ENCODE data around the gene GAA.

Gene GAA

DNA sequence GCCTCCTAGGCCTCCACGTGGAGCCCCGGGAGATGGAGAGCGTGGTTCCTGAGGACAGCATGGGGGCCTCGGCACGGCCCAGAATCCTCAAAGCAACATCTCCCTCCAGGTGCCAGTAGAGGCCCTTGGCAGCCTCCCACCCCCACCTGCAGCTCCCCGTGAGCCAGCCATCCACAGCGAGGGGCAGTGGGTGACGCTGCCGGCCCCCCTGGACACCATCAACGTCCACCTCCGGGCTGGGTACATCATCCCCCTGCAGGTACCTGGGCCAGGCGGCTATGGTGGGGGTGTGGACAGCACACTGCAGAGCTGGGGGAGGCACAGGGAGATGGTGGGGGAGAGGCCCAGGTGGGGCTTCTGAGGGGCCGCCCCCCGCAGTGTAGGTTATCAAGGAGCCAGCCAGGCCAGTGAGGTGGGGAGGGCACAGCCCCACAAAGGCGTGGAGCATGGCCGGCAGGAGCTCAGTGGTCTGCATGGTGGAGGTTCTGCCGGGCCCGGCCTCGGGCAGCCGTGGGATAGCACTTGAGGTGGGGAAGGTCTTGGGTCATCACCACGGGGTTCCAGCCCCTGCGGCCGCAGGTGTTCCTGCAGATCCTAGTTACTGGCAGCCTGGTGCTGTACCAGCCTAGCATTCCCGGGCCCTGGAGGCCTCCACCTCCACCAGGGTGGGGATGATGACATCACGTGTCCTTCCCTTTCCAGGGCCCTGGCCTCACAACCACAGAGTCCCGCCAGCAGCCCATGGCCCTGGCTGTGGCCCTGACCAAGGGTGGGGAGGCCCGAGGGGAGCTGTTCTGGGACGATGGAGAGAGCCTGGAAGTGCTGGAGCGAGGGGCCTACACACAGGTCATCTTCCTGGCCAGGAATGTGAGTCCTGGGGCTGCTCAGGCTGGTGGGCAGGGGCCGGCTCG lies 16.4 kb downstream of the GAA start:
- no peak overlapping the region for H3K27ac ChIP-seq (ENCODE audit: low read length)
- peaks cover 16% of the 10 kb centered on the region; the same call in 1 of the 2 replicates for H3K36me3 ChIP-seq (ENCODE audit: control insufficient read depth, insufficient read depth, low read length)
- no peak for DNase-seq (ENCODE audit: low read depth, low spot score)
- no peaks in the 10 kb centered on the region for H3K27me3 ChIP-seq (ENCODE audit: control insufficient read depth, insufficient read depth, low read length)
- H3K4me3 ChIP-seq (ENCODE audit: low read length), result no peak overlapping the region
- WGBS (ENCODE audit: insufficient coverage, insufficient read length), result no CpG with 5 or more reads among the region's 31 CpGs
- peaks cover 5% of the 10 kb centered on the region; the same call in 1 of the 2 replicates for H3K4me1 ChIP-seq (ENCODE audit: control insufficient read depth, insufficient read depth, low read length)
- no peaks in the 10 kb centered on the region for H3K9me3 ChIP-seq (ENCODE audit: control insufficient read depth, insufficient read depth, low read length)

DNA sequence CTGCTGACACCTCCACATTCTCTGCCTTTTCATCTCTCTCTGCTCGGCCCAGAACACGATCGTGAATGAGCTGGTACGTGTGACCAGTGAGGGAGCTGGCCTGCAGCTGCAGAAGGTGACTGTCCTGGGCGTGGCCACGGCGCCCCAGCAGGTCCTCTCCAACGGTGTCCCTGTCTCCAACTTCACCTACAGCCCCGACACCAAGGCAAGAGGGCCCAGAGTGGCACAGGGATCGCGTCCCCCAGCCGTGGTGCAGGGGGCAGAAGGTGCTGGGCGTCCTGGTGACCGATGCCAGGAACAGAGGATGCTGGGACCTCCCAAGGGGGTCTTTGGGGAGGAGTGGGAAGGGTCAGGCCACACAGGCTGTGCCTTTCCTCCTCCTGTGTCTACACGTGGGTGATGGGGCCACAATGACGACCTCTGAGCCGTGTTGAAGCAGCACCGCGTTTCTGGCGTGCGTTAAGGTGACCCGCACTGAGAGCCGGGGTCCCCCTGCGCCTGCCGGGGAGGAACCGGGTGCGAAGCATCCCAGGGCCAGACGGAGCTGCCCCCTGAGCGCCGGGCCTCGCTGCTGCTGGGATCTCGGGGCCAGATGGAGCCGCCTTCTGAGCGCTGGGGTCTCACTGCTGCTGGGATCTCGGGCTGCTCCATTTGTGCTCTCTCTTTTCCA lies 17.4 kb downstream of the GAA start:
- Histone ChIP-seq H3K4me1 (ENCODE audit: control insufficient read depth, insufficient read depth, low read length) (peaks cover under 1% of the 10 kb centered on the region; the same call in 1 of the 2 replicates), H3K9me3 (ENCODE audit: control insufficient read depth, insufficient read depth, low read length) (no peaks in the 10 kb centered on the region), H3K36me3 (ENCODE audit: control insufficient read depth, insufficient read depth, low read length) (peaks cover 16% of the 10 kb centered on the region; the same call in 1 of the 2 replicates), H3K4me3 (ENCODE audit: low read length) (no peak overlapping the region), H3K27me3 (ENCODE audit: control insufficient read depth, insufficient read depth, low read length) (no peaks in the 10 kb centered on the region), H3K27ac (ENCODE audit: low read length) (no peak overlapping the region)
- DNase-seq (ENCODE audit: low read depth, low spot score), result no peak
- WGBS (ENCODE audit: insufficient coverage, insufficient read length), result no CpG with 5 or more reads among the region's 35 CpGs

DNA sequence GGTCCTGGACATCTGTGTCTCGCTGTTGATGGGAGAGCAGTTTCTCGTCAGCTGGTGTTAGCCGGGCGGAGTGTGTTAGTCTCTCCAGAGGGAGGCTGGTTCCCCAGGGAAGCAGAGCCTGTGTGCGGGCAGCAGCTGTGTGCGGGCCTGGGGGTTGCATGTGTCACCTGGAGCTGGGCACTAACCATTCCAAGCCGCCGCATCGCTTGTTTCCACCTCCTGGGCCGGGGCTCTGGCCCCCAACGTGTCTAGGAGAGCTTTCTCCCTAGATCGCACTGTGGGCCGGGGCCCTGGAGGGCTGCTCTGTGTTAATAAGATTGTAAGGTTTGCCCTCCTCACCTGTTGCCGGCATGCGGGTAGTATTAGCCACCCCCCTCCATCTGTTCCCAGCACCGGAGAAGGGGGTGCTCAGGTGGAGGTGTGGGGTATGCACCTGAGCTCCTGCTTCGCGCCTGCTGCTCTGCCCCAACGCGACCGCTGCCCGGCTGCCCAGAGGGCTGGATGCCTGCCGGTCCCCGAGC lies 17.9 kb downstream of the GAA start:
- Histone ChIP-seq H3K4me1 (ENCODE audit: control insufficient read depth, insufficient read depth, low read length) (peaks cover 2% of the 10 kb centered on the region; the same call in 1 of the 2 replicates), H3K27me3 (ENCODE audit: control insufficient read depth, insufficient read depth, low read length) (no peaks in the 10 kb centered on the region), H3K4me3 (ENCODE audit: low read length) (no peak overlapping the region), H3K27ac (ENCODE audit: low read length) (no peak overlapping the region), H3K36me3 (ENCODE audit: control insufficient read depth, insufficient read depth, low read length) (peaks cover 16% of the 10 kb centered on the region; the same call in 1 of the 2 replicates), H3K9me3 (ENCODE audit: control insufficient read depth, insufficient read depth, low read length) (no peaks in the 10 kb centered on the region)
- WGBS (ENCODE audit: insufficient coverage, insufficient read length), result no CpG with 5 or more reads among the region's 24 CpGs
- no peak for DNase-seq (ENCODE audit: low read depth, low spot score)

DNA sequence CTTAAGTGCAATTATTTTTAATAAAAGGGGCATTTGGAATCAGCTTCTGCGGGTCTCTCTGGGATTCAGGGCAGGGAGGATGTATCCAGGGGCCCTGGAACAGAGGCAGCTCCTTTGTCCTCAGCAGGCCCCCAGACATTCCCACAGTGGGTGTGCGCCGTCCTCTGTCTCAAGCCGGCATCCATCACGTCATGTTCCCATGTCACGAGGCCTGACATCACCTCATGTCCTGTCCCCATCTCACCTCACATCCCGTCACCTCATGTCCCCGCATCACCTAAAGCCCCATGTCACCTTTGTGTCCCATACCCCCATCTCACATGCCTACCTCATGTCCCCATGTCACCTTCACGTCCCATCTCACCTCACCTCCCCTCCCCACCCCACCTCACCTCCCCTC lies 18.5 kb downstream of the GAA start:
- DNase-seq (ENCODE audit: low read depth, low spot score), result no peak
- no peaks in the 10 kb centered on the region for H3K9me3 ChIP-seq (ENCODE audit: control insufficient read depth, insufficient read depth, low read length)
- no peak overlapping the region for H3K27ac ChIP-seq (ENCODE audit: low read length)
- 100% methylated on average over 1 of the region's 9 CpGs for WGBS (ENCODE audit: insufficient coverage, insufficient read length)
- no peaks in the 10 kb centered on the region for H3K27me3 ChIP-seq (ENCODE audit: control insufficient read depth, insufficient read depth, low read length)
- H3K36me3 ChIP-seq (ENCODE audit: control insufficient read depth, insufficient read depth, low read length), result peaks cover 16% of the 10 kb centered on the region; the same call in 1 of the 2 replicates
- peaks cover 6% of the 10 kb centered on the region; the same call in 1 of the 2 replicates for H3K4me1 ChIP-seq (ENCODE audit: control insufficient read depth, insufficient read depth, low read length)
- no peak overlapping the region for H3K4me3 ChIP-seq (ENCODE audit: low read length)

DNA sequence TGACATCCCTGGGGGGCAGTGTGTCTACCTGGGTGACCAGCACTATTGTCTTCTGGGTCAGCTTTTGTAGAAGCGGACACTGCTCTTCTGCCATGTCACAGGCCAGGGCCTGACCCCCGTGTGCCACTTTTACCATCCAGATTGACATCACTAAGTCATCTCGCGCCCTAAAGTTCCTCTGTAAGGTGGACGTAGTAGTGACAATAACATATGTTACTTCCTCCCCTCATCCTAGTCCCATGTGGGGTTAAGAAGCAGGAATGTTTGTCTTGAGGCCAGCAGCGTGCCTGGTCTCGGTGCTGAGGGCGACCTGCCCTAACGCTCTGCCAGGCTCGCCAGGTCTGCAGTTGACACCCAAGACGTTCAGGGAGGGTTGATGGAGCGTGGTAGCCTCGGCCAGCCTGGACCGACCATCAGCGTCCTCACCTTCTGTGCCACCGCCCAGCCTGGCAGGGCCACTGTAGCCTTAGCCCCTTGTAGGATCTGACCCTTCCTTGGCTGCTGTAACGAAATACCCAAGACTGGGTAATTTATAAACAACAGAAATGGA lies 20.7 kb downstream of the GAA start:
- peaks cover 11% of the 10 kb centered on the region; the same call in 1 of the 2 replicates for H3K36me3 ChIP-seq (ENCODE audit: control insufficient read depth, insufficient read depth, low read length)
- no peaks in the 10 kb centered on the region for H3K27me3 ChIP-seq (ENCODE audit: control insufficient read depth, insufficient read depth, low read length)
- no peak overlapping the region for H3K27ac ChIP-seq (ENCODE audit: low read length)
- no peaks in the 10 kb centered on the region for H3K9me3 ChIP-seq (ENCODE audit: control insufficient read depth, insufficient read depth, low read length)
- peaks cover 6% of the 10 kb centered on the region; the same call in 1 of the 2 replicates for H3K4me1 ChIP-seq (ENCODE audit: control insufficient read depth, insufficient read depth, low read length)
- DNase-seq (ENCODE audit: low read depth, low spot score), result no peak
- H3K4me3 ChIP-seq (ENCODE audit: low read length), result no peak overlapping the region
- no CpG with 5 or more reads among the region's 17 CpGs for WGBS (ENCODE audit: insufficient coverage, insufficient read length)

DNA sequence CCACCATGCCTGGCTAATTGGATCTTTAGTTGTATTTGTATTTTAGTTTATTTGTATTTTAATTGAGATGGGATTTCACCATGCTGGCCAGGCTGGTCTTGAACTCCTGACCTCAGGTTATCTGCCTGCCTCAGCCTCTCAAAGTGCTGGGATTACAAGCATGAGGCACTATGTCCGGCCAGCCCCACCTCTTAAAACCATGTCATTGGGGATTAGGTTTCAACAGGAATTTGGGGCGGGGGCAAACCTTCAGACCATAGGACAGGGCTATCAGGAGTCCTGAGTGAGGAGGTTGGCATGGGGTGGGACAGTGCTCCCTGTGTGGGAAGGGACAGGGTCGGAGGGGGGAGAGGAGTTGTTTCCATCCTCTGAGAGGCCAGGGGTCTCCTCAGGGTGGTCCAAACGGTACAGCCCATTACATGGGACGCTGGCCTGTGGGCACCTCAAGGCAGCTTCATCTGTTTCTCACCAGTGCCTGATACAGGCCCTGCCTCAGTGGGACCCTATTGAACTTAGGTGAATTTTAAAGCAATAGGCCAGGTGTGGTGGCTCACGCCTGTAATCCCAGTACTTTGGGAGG lies 21.6 kb downstream of the GAA start:
- H3K9me3 ChIP-seq (ENCODE audit: control insufficient read depth, insufficient read depth, low read length), result no peaks in the 10 kb centered on the region
- H3K4me1 ChIP-seq (ENCODE audit: control insufficient read depth, insufficient read depth, low read length), result peaks cover 6% of the 10 kb centered on the region; the same call in 1 of the 2 replicates
- H3K27me3 ChIP-seq (ENCODE audit: control insufficient read depth, insufficient read depth, low read length), result no peaks in the 10 kb centered on the region
- H3K36me3 ChIP-seq (ENCODE audit: control insufficient read depth, insufficient read depth, low read length), result 0 out of 2 replicates have a peak, but pooled peaks cover 4% of the 10 kb centered on the region
- no CpG with 5 or more reads among the region's 6 CpGs for WGBS (ENCODE audit: insufficient coverage, insufficient read length)
- no peak for DNase-seq (ENCODE audit: low read depth, low spot score)
- no peak overlapping the region for H3K27ac ChIP-seq (ENCODE audit: low read length)
- no peak overlapping the region for H3K4me3 ChIP-seq (ENCODE audit: low read length)

DNA sequence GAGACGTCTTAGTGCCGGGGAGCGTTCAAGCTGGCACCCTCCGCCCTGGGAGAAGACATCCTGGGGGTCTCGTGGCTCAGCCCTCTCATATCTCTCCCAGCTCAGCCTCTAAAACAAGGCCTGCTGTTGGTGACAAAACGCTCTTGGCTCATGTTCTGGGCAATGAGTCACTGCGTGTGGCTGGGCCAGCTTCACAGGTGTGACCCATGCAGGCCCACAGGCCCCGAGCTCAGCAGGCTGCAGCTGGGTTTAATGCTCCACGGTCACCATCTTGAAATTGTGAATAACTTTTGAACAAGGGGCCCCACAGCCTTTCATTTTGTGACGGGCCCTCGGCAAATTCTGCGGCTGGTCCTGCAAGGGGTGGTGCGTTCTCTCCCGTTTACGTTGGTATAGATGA lies 22.4 kb downstream of the GAA start:
- Histone ChIP-seq H3K9me3 (ENCODE audit: control insufficient read depth, insufficient read depth, low read length) (no peaks in the 10 kb centered on the region), H3K36me3 (ENCODE audit: control insufficient read depth, insufficient read depth, low read length) (0 out of 2 replicates have a peak, but pooled peaks cover under 1% of the 10 kb centered on the region), H3K27me3 (ENCODE audit: control insufficient read depth, insufficient read depth, low read length) (no peaks in the 10 kb centered on the region), H3K4me3 (ENCODE audit: low read length) (no peak overlapping the region), H3K27ac (ENCODE audit: low read length) (no peak overlapping the region), H3K4me1 (ENCODE audit: control insufficient read depth, insufficient read depth, low read length) (peaks cover 6% of the 10 kb centered on the region; the same call in 1 of the 2 replicates)
- DNase-seq (ENCODE audit: low read depth, low spot score), result no peak
- no CpG with 5 or more reads among the region's 15 CpGs for WGBS (ENCODE audit: insufficient coverage, insufficient read length)

DNA sequence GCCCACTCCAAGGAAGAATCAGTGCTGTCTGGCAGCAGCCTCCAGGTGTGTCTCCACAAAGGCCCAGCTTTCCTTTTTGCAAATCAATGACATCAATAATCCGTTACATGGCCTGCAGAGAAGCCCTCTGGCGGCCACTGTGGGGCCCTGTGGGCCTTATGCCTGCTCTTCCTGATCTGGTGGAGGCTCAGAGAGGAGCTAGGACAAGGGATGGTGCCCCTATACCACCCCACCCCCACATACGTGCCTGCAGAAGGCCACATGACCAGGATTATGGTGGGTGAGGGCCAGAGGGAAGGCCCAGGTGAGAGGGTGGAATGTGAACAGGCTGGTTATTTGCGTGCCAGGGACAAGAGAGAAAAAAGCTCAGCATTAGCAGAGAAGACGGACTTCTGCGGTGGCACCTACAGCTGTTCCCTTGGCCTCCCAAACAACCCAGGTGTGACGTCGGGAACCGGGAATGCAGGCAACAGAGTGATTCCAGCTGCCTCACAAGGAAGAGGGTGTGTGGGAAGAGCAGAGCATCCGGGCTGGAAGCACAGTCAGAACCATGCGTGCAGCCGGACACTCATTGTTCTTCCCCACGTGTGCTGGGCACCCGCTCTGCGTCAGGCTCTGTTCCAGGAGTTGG lies 23.1 kb downstream of the GAA start:
- no CpG with 5 or more reads among the region's 15 CpGs for WGBS (ENCODE audit: insufficient coverage, insufficient read length)
- Histone ChIP-seq H3K4me3 (ENCODE audit: low read length) (no peak overlapping the region), H3K36me3 (ENCODE audit: control insufficient read depth, insufficient read depth, low read length) (no peaks in the 10 kb centered on the region), H3K27me3 (ENCODE audit: control insufficient read depth, insufficient read depth, low read length) (no peaks in the 10 kb centered on the region), H3K27ac (ENCODE audit: low read length) (no peak overlapping the region), H3K9me3 (ENCODE audit: control insufficient read depth, insufficient read depth, low read length) (no peaks in the 10 kb centered on the region), H3K4me1 (ENCODE audit: control insufficient read depth, insufficient read depth, low read length) (peaks cover 6% of the 10 kb centered on the region; the same call in 1 of the 2 replicates)
- DNase-seq (ENCODE audit: low read depth, low spot score), result peak; percentile 60

DNA sequence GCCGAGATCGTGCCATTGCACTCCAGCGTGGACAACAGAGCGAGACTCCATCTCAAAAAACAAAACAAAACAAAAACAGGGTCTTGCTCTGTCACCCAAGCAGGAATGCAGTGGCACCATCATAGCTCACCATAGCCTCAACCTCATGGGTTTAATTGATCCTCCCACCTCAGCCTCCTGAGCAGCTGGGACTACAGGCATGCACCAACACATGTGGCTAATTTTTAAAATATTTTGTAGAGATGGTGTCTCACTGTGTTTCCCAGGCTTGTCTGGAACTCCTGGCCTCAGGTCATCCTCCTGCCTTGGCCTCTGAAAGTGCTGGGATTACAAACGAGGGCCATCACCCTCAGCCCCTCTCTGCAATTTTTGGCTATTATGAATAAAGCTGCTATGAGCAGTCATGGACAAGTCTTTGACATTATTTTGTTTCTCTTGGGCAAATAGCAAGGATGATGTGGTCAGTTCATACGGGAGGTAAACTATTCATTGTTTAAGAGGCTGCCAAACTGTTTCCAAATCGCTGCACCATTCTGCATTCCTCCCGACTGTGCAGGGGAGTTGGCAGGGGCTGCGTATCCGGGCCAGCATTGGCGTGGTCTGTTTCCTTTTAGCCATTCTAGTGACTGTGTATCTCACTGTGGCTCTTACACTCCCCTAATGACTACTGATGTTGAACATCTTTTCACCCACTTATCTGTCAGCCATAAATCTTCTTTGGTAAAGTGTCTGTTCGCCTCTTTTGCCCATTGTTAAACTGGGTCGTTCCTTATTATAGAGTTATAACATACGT lies 24.5 kb downstream of the GAA start:
- DNase-seq (ENCODE audit: low read depth, low spot score), result no peak
- H3K4me3 ChIP-seq (ENCODE audit: low read length), result no peak overlapping the region
- H3K9me3 ChIP-seq (ENCODE audit: control insufficient read depth, insufficient read depth, low read length), result no peaks in the 10 kb centered on the region
- H3K27ac ChIP-seq (ENCODE audit: low read length), result no peak overlapping the region
- H3K27me3 ChIP-seq (ENCODE audit: control insufficient read depth, insufficient read depth, low read length), result no peaks in the 10 kb centered on the region
- H3K4me1 ChIP-seq (ENCODE audit: control insufficient read depth, insufficient read depth, low read length), result peaks cover 6% of the 10 kb centered on the region; the same call in 1 of the 2 replicates
- no CpG with 5 or more reads among the region's 14 CpGs for WGBS (ENCODE audit: insufficient coverage, insufficient read length)
- no peaks in the 10 kb centered on the region for H3K36me3 ChIP-seq (ENCODE audit: control insufficient read depth, insufficient read depth, low read length)

All from iPS DF 6.9 (cell line).